ENCODE results near the gene HMGCS1. TPM values are rescaled to one million over a fixed set of nuclear protein-coding genes. Genes with fewer than 3 reads are reported as not detected.
A peak's percentile ranks its signal among the peaks of the same experiment; 100 is the strongest.
"Not testable (repeated sequence)": the region's sequence is repeated elsewhere in the genome, so short reads cannot be mapped to it uniquely, and the experiment has no call there.

HMGCS1 gene
- total and polyA plus RNA-seq, 7 experiments from 2014 or later = 8.9 to 77.5 (median 34.6) TPM

DNA sequence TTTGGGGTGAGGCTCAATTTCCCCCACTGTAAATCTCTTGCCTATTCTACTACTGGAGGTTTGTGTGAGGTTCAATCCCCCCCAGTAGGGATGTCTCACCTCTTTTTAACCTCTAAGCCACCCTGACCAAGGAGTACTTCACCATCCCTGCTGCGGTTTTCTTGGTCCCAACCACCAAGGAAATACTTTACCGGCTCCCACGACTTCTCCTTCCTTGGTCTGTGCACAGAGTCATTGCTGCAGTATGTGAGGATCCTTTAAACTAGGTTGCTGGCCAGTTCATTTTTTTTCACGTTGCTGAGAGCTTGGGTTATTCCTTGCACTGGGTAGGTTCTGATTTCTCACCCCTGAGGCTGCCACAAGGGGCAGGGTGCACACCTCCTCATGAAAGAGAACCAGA is 22.5 kb upstream of the HMGCS1 start:
- no peak overlapping the region for H3K4me3 ChIP-seq (ENCODE audit: low read length)
- H3K27ac ChIP-seq (ENCODE audit: low read depth, low read length) = no peak overlapping the region
- Mint-ChIP-seq H3K4me3 (no peak overlapping the region), H3K9me3 (peaks cover 15 to 75% (median 33%) of the 10 kb centered on the region in 11 donors), H3K27ac (no peak overlapping the region), H3K27me3 (peaks cover 0 to 52% (median 34%) of the 10 kb centered on the region in 5 donors), H3K4me1 (peaks cover 0 to 7% (median 0%) of the 10 kb centered on the region in 7 donors), H3K36me3 (peaks cover 0 to 20% (median 5%) of the 10 kb centered on the region in 5 donors)
- no peaks in the 10 kb centered on the region for H3K27me3 ChIP-seq (ENCODE audit: control insufficient read depth in 2 of 2, insufficient read depth in 2 of 2, low read length in 2 of 2)
- no peaks in the 10 kb centered on the region for H3K36me3 ChIP-seq (ENCODE audit: control insufficient read depth in 2 of 3, insufficient read depth in 3 of 3, low read length in 3 of 3)
- POLR2A ChIA-PET = no interaction called here
- peaks cover 0 to 14% (median 0%) of the 10 kb centered on the region in 3 experiments for H3K9me3 ChIP-seq (ENCODE audit: control insufficient read depth in 2 of 3, low read length in 3 of 3)
- CTCF ChIA-PET = no interaction called here
- DNase-seq = no peak
- no peak for ATAC-seq
- intact Hi-C loops (cut with micrococcal nuclease) = no loop called here
- no peaks in the 10 kb centered on the region for H3K4me1 ChIP-seq (ENCODE audit: control insufficient read depth in 2 of 2, insufficient read depth in 2 of 2, low read length in 2 of 2)

DNA sequence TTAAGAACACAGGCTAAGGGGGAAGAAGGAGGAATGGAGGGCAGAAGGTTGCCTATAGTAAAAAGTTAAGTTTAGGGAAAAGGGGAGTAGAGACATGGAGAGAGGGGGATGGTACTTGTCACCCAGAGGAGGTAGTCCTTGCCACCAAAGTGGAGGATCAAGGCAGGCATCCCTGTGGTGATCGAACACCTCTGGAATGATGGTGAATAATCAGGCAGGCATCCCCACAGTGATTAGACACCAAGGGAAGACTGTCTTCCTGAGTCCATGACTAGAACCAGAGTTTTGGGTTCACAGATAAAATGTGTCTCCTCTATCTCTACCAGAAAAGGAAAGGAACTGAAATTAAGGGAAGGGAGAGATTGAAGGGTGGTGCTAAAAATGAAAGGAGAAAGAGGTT is 19.2 kb upstream of the HMGCS1 start:
- DNase-seq (no peak), ATAC-seq (no peak)
- H3K36me3 ChIP-seq (ENCODE audit: control insufficient read depth in 2 of 3, insufficient read depth in 3 of 3, low read length in 3 of 3) = no peaks in the 10 kb centered on the region
- Mint-ChIP-seq H3K27me3 (peaks cover 0 to 33% (median 21%) of the 10 kb centered on the region in 5 donors), H3K4me1 (peaks cover 0 to 2% (median 0%) of the 10 kb centered on the region in 7 donors), H3K36me3 (peaks cover 0 to 15% (median 0%) of the 10 kb centered on the region in 5 donors), H3K4me3 (no peak overlapping the region), H3K9me3 (peaks cover 10 to 53% (median 22%) of the 10 kb centered on the region in 11 donors), H3K27ac (no peak overlapping the region)
- ChIA-PET POLR2A (no interaction called here), CTCF (no interaction called here)
- intact Hi-C loops (cut with micrococcal nuclease) = no loop called here
- peaks cover 0 to 12% (median 0%) of the 10 kb centered on the region in 3 experiments for H3K9me3 ChIP-seq (ENCODE audit: control insufficient read depth in 2 of 3, low read length in 3 of 3)
- H3K4me3 ChIP-seq (ENCODE audit: low read length) = no peak overlapping the region
- H3K27me3 ChIP-seq (ENCODE audit: control insufficient read depth in 2 of 2, insufficient read depth in 2 of 2, low read length in 2 of 2) = no peaks in the 10 kb centered on the region
- no peaks in the 10 kb centered on the region for H3K4me1 ChIP-seq (ENCODE audit: control insufficient read depth in 2 of 2, insufficient read depth in 2 of 2, low read length in 2 of 2)
- H3K27ac ChIP-seq (ENCODE audit: low read depth, low read length) = no peak overlapping the region

DNA sequence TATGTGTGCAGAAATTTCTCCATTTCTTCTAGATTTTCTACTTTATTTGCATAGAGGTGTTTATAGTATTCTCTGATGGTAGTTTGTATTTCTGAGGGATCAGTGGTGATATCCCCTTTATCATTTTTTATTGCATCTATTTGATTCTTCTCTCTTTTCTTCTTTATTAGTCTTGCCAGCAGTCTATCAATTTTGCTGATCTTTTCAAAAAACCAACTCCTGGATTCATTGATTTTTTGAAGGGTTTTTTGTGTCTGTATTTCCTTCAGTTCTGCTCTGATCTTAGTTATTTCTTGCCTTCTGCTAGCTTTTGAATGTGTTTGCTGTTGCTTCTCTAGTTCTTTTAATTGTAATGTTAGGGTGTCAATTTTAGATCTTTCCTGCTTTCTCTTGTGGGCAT is 12.4 kb upstream of the HMGCS1 start:
- H3K36me3 ChIP-seq (ENCODE audit: control insufficient read depth in 2 of 3, insufficient read depth in 3 of 3, low read length in 3 of 3); H3K4me3 Mint-ChIP-seq; H3K27me3 Mint-ChIP-seq; H3K9me3 ChIP-seq (ENCODE audit: control insufficient read depth in 2 of 3, low read length in 3 of 3); H3K27ac Mint-ChIP-seq; CTCF ChIA-PET; H3K4me1 ChIP-seq (ENCODE audit: control insufficient read depth in 2 of 2, insufficient read depth in 2 of 2, low read length in 2 of 2); POLR2A ChIA-PET; DNase-seq; H3K4me3 ChIP-seq (ENCODE audit: low read length); H3K36me3 Mint-ChIP-seq; H3K27me3 ChIP-seq (ENCODE audit: control insufficient read depth in 2 of 2, insufficient read depth in 2 of 2, low read length in 2 of 2); H3K4me1 Mint-ChIP-seq; intact Hi-C loops (cut with micrococcal nuclease); ATAC-seq; H3K27ac ChIP-seq (ENCODE audit: low read depth, low read length): not testable (repeated sequence)
- H3K9me3 Mint-ChIP-seq = peaks cover 0 to 12% (median 0%) of the 10 kb centered on the region in 11 donors

DNA sequence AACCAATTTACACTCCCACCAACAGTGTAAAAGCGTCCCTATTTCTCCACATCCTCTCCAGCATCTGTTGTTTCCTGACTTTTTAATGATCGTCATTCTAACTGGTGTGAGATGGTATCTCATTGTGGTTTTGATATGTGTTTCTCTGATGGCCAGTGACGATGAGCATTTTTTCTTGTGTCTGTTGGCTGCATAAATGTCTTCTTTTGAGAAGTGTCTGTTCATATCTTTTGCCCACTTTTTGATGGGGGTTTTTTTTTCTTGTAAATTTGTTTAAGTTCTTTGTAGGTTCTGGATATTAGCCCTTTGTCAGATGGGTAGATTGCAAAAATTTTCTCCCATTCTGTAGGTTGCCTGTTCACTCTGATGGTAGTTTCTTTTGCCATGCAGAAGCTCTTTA is 10.3 kb upstream of the HMGCS1 start:
- intact Hi-C loops (cut with micrococcal nuclease); H3K27ac Mint-ChIP-seq; DNase-seq; ATAC-seq; CTCF ChIA-PET; POLR2A ChIA-PET; H3K4me1 ChIP-seq (ENCODE audit: control insufficient read depth in 2 of 2, insufficient read depth in 2 of 2, low read length in 2 of 2); H3K36me3 ChIP-seq (ENCODE audit: control insufficient read depth in 2 of 3, insufficient read depth in 3 of 3, low read length in 3 of 3); H3K27me3 ChIP-seq (ENCODE audit: control insufficient read depth in 2 of 2, insufficient read depth in 2 of 2, low read length in 2 of 2); H3K4me1 Mint-ChIP-seq; H3K27me3 Mint-ChIP-seq; H3K27ac ChIP-seq (ENCODE audit: low read depth, low read length); H3K4me3 ChIP-seq (ENCODE audit: low read length); H3K36me3 Mint-ChIP-seq; H3K9me3 ChIP-seq (ENCODE audit: control insufficient read depth in 2 of 3, low read length in 3 of 3); H3K4me3 Mint-ChIP-seq: not testable (repeated sequence)
- peaks cover 0 to 13% (median 0%) of the 10 kb centered on the region in 11 donors for H3K9me3 Mint-ChIP-seq

DNA sequence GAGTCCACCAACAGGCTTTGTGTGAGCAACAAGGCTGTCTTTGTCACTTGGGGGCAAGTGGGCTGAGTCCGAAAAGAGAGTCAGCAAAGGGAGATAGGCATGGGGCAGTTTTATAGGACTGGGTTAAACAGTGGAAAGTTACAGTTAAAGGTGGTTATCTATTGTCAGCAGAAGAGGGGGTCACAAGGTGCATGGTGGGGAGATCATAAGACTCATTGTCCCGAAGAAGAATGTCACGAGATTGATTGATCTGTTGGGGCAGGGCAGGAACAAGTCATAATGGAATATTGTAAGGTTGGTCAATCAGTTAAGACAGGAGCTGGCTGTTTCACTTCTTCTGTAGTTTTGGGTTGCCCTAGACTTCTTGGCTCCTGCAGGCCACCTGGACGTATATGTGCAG is 7.6 kb upstream of the HMGCS1 start:
- no peak for DNase-seq
- no peaks in the 10 kb centered on the region for H3K9me3 ChIP-seq (ENCODE audit: control insufficient read depth in 2 of 3, low read length in 3 of 3)
- peaks cover 0 to 7% (median 0%) of the 10 kb centered on the region in 11 donors for H3K9me3 Mint-ChIP-seq
- no peaks in the 10 kb centered on the region for H3K4me1 Mint-ChIP-seq
- ChIA-PET CTCF (no interaction called here), POLR2A (no interaction called here)
- no peaks in the 10 kb centered on the region for H3K36me3 ChIP-seq (ENCODE audit: control insufficient read depth in 2 of 3, insufficient read depth in 3 of 3, low read length in 3 of 3)
- no peak for ATAC-seq
- intact Hi-C loops (cut with micrococcal nuclease) = no loop called here
- H3K4me3 ChIP-seq (ENCODE audit: low read length) = no peak overlapping the region
- H3K27me3 Mint-ChIP-seq = no peaks in the 10 kb centered on the region
- no peak overlapping the region for H3K27ac ChIP-seq (ENCODE audit: low read depth, low read length)
- H3K4me1 ChIP-seq (ENCODE audit: control insufficient read depth in 2 of 2, insufficient read depth in 2 of 2, low read length in 2 of 2) = no peaks in the 10 kb centered on the region
- H3K27ac Mint-ChIP-seq = no peak overlapping the region
- peaks cover 0 to 6% (median 0%) of the 10 kb centered on the region in 5 donors for H3K36me3 Mint-ChIP-seq
- H3K27me3 ChIP-seq (ENCODE audit: control insufficient read depth in 2 of 2, insufficient read depth in 2 of 2, low read length in 2 of 2) = no peaks in the 10 kb centered on the region
- no peak overlapping the region for H3K4me3 Mint-ChIP-seq

DNA sequence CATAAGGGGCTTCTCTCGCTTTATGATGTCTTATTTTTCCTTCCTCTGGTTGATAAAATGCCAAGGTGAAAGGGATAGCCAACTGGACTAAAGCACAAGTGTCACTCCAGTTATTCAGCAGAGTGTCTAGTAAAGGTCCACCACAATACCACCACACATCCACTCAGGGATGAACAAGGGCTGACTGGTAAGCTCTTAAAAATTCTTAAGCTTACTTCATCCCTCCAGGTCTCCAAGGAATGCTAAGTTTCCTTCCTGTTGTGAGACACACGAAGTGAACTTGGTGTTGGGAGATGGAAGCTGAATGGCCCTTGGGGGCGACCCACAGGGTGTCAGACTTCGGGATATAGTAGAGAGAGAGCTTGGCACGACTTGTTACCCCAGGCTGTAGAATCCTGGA is 3.2 kb upstream of the HMGCS1 start:
- Mint-ChIP-seq H3K27me3 (peaks cover 0 to 2% (median 0%) of the 10 kb centered on the region in 5 donors), H3K4me3 (no peak overlapping the region), H3K36me3 (peaks cover 0 to 22% (median 0%) of the 10 kb centered on the region in 5 donors), H3K9me3 (peaks cover 0 to 15% (median 0%) of the 10 kb centered on the region in 11 donors), H3K27ac (no peak overlapping the region), H3K4me1 (peaks cover 12 to 36% (median 22%) of the 10 kb centered on the region in 7 donors)
- no peak for DNase-seq
- H3K27ac ChIP-seq (ENCODE audit: low read depth, low read length) = no peak overlapping the region
- POLR2A ChIA-PET = no interaction called here
- H3K9me3 ChIP-seq (ENCODE audit: control insufficient read depth in 2 of 3, low read length in 3 of 3) = no peaks in the 10 kb centered on the region
- ATAC-seq = no peak
- CTCF ChIA-PET = no interaction called here
- no peaks in the 10 kb centered on the region for H3K27me3 ChIP-seq (ENCODE audit: control insufficient read depth in 2 of 2, insufficient read depth in 2 of 2, low read length in 2 of 2)
- no peak overlapping the region for H3K4me3 ChIP-seq (ENCODE audit: low read length)
- H3K4me1 ChIP-seq (ENCODE audit: control insufficient read depth in 2 of 2, insufficient read depth in 2 of 2, low read length in 2 of 2) = peaks cover 9 to 12% of the 10 kb centered on the region in 2 donors
- intact Hi-C loops (cut with micrococcal nuclease) = loop anchor here (10.0 kb wide), 2 partner anchors 122 to 1412 kb away; partner anchors contain the start of genes NIM1K (in 1 of the 2) and RIMOC1 (in 1 of the 2)
- peaks cover 0 to 5% (median 0%) of the 10 kb centered on the region in 3 experiments for H3K36me3 ChIP-seq (ENCODE audit: control insufficient read depth in 2 of 3, insufficient read depth in 3 of 3, low read length in 3 of 3)

DNA sequence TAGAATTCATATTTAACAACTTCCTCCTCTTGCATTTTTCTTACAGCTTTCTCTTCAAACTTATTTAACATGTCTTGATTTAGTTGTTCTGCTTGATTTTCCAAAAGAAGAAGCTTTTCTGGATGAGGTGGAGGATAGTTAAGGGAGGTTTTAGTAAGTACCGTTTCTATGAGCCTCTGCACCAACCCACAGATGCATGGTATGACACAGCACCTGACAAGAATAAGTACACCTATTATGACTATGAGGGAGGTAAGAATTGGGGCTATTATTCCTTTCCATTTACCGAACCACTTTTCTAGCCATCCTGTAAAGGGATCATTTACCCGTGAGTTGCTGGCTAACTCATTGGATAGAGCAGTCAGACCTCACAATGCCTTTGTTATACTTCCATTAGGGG is 2.5 kb upstream of the HMGCS1 start:
- POLR2A ChIA-PET = no interaction called here
- no peaks in the 10 kb centered on the region for H3K27me3 ChIP-seq (ENCODE audit: control insufficient read depth in 2 of 2, insufficient read depth in 2 of 2, low read length in 2 of 2)
- no peak for ATAC-seq
- DNase-seq = no peak
- peaks cover 0 to 5% (median 0%) of the 10 kb centered on the region in 3 experiments for H3K36me3 ChIP-seq (ENCODE audit: control insufficient read depth in 2 of 3, insufficient read depth in 3 of 3, low read length in 3 of 3)
- peaks cover 9 to 12% of the 10 kb centered on the region in 2 donors for H3K4me1 ChIP-seq (ENCODE audit: control insufficient read depth in 2 of 2, insufficient read depth in 2 of 2, low read length in 2 of 2)
- H3K4me3 ChIP-seq (ENCODE audit: low read length) = no peak overlapping the region
- H3K27ac ChIP-seq (ENCODE audit: low read depth, low read length) = no peak overlapping the region
- peak overlapping the region in 1 of 9 donors; percentile 96 for H3K27ac Mint-ChIP-seq
- peaks cover 12 to 42% (median 26%) of the 10 kb centered on the region in 7 donors for H3K4me1 Mint-ChIP-seq
- H3K27me3 Mint-ChIP-seq = peaks cover 0 to 2% (median 0%) of the 10 kb centered on the region in 5 donors
- intact Hi-C loops (cut with micrococcal nuclease) = loop anchor here (2.0 to 10.0 kb wide), 3 partner anchors 121 to 1493 kb away; partner anchors contain the start of genes MRPS30 (in 1 of the 2), NIM1K (in 1 of the 2) and RIMOC1 (in 1 of the 2)
- CTCF ChIA-PET = no interaction called here
- H3K9me3 ChIP-seq (ENCODE audit: control insufficient read depth in 2 of 3, low read length in 3 of 3) = no peaks in the 10 kb centered on the region
- H3K36me3 Mint-ChIP-seq = peaks cover 0 to 22% (median 0%) of the 10 kb centered on the region in 5 donors
- H3K9me3 Mint-ChIP-seq = peaks cover 0 to 12% (median 0%) of the 10 kb centered on the region in 11 donors
- no peak overlapping the region for H3K4me3 Mint-ChIP-seq

Data from naive thymus-derived CD4-positive, alpha-beta T cell (primary cell).